ENCODE results near the gene CACNA2D3.

GRCh38 chr3:54905920-54906319, 783.6 kb downstream of the CACNA2D3 start:
- TF ChIP-seq EP300 (IDR thresholded peaks at IDR 0.05) (no peak), POLR2A (IDR thresholded peaks at IDR 0.05) (no peak)
- TF ChIP-seq, protein P1, sequence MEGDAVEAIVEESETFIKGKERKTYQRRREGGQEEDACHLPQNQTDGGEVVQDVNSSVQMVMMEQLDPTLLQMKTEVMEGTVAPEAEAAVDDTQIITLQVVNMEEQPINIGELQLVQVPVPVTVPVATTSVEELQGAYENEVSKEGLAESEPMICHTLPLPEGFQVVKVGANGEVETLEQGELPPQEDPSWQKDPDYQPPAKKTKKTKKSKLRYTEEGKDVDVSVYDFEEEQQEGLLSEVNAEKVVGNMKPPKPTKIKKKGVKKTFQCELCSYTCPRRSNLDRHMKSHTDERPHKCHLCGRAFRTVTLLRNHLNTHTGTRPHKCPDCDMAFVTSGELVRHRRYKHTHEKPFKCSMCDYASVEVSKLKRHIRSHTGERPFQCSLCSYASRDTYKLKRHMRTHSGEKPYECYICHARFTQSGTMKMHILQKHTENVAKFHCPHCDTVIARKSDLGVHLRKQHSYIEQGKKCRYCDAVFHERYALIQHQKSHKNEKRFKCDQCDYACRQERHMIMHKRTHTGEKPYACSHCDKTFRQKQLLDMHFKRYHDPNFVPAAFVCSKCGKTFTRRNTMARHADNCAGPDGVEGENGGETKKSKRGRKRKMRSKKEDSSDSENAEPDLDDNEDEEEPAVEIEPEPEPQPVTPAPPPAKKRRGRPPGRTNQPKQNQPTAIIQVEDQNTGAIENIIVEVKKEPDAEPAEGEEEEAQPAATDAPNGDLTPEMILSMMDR (IDR thresholded peaks at IDR 0.05), result no peak

Measured in tibial nerve (tissue), 4 donors.